CD14-positive monocyte (primary cell): Measurements from ENCODE around the gene CIB4. TPM values are rescaled to one million over a fixed set of nuclear protein-coding genes. Genes with fewer than 3 reads are reported as not detected.

ENCODE experiments used
- DNase-seq, 3 donors: peaks; one replicate each; pipeline ENCODE4 v3.0.0-alpha.2; 2011 to 2022
- H2AFZ ChIP-seq: 2 replicates; pipeline ENCODE4 v1.6.0; 2012; ENCODE audit warnings: mild to moderate bottlenecking, low read depth, low read length, inconsistent platforms; ENCODE audit not compliant: insufficient read depth, poor library complexity, severe bottlenecking
- H3K27ac ChIP-seq, 2 donors: 1 replicate in 1 of 2; 2 replicates in 1 of 2; pipeline ENCODE4 v1.5.1; 2012 to 2013; ENCODE audit warnings: low read length in 2 of 2, control low read depth in 1 of 2, inconsistent platforms in 1 of 2, low read depth in 1 of 2, mild to moderate bottlenecking in 1 of 2
- H3K27me3 ChIP-seq, 2 donors: one replicate each; pipeline versions ENCODE4 v1.6.0 to v1.6.1; 2011 to 2013; ENCODE audit warnings: low read length in 2 of 2; ENCODE audit not compliant: control insufficient read depth in 2 of 2, insufficient read depth in 2 of 2
- H3K36me3 ChIP-seq, 2 donors: replicated peaks in 1 of 2; 1 replicate in 1 of 2; 2 replicates in 1 of 2; pipeline versions ENCODE4 v1.5.1 to v1.6.1; 2012 to 2013; ENCODE audit warnings: low read length in 2 of 2, control low read depth in 1 of 2, inconsistent platforms in 1 of 2, mild to moderate bottlenecking in 1 of 2; ENCODE audit not compliant: insufficient read depth in 2 of 2, control insufficient read depth in 1 of 2
- H3K4me1 ChIP-seq, 2 donors: 1 replicate in 1 of 2; 2 replicates in 1 of 2; pipeline versions ENCODE4 v1.5.1 to v1.6.1; 2012 to 2013; ENCODE audit warnings: low read length in 2 of 2, control low read depth in 1 of 2, inconsistent platforms in 1 of 2, mild to moderate bottlenecking in 1 of 2, moderate library complexity in 1 of 2; ENCODE audit not compliant: insufficient read depth in 2 of 2, control insufficient read depth in 1 of 2
- H3K4me2 ChIP-seq: replicated peaks from 2 replicates; pipeline ENCODE3; 2012; ENCODE audit warnings: low read length, moderate library complexity, mild to moderate bottlenecking; ENCODE audit not compliant: poor library complexity, severe bottlenecking; ENCODE audit errors: extremely low read depth
- H3K4me3 ChIP-seq, 3 experiments: fragments of 200-600 bp in 1 of 3; sonication (generic) in 1 of 3; replicated peaks in 1 of 3; 1 replicate in 2 of 3; 2 replicates in 1 of 3; pipeline ENCODE4 v1.5.1; 2011 to 2013; ENCODE audit warnings: low read length in 3 of 3, mild to moderate bottlenecking in 3 of 3, control low read depth in 2 of 3, low read depth in 2 of 3, inconsistent platforms in 1 of 3, moderate library complexity in 1 of 3
- H3K79me2 ChIP-seq: 2 replicates; pipeline ENCODE4 v1.6.0; 2012; ENCODE audit warnings: mild to moderate bottlenecking, control low read depth, inconsistent platforms, low read length, moderate library complexity; ENCODE audit not compliant: insufficient read depth
- H3K9ac ChIP-seq: 2 replicates; pipeline ENCODE4 v1.6.0; 2017; ENCODE audit warnings: low read length, mild to moderate bottlenecking; ENCODE audit not compliant: insufficient read depth, poor library complexity, severe bottlenecking
- H3K9me3 ChIP-seq, 2 donors: replicated peaks in 1 of 2; 1 replicate in 1 of 2; 2 replicates in 1 of 2; pipeline versions ENCODE4 v1.5.1 to v1.6.1; 2012 to 2013; ENCODE audit warnings: low read length in 2 of 2, control low read depth in 1 of 2; ENCODE audit not compliant: control insufficient read depth in 1 of 2, insufficient read depth in 1 of 2
- H4K20me1 ChIP-seq: 2 replicates; pipeline ENCODE4 v1.6.0; 2012; ENCODE audit warnings: mild to moderate bottlenecking, low read length, control low read depth, moderate library complexity; ENCODE audit not compliant: insufficient read depth
- H3K27ac Mint-ChIP-seq, 7 donors: one replicate each; pipeline ENCODE4 v1.8.0; 2020; ENCODE audit warnings: mild to moderate bottlenecking in 7 of 7, mixed read lengths in 7 of 7, moderate library complexity in 6 of 7, inconsistent platforms in 2 of 7
- H3K27me3 Mint-ChIP-seq, 3 donors: one replicate each; pipeline ENCODE4 v1.8.0; 2021 to 2022; ENCODE audit warnings: low read depth in 3 of 3, mild to moderate bottlenecking in 3 of 3, mixed read lengths in 3 of 3, moderate library complexity in 3 of 3, inconsistent platforms in 1 of 3
- H3K36me3 Mint-ChIP-seq, 2 donors: one replicate each; pipeline ENCODE4 v1.8.0; 2020; ENCODE audit warnings: mixed read lengths in 2 of 2, inconsistent platforms in 1 of 2, mild to moderate bottlenecking in 1 of 2
- H3K4me1 Mint-ChIP-seq: one replicate; pipeline ENCODE4 v1.8.0; 2020; ENCODE audit warnings: mild to moderate bottlenecking, mixed read lengths
- H3K4me3 Mint-ChIP-seq, 2 donors: one replicate each; pipeline ENCODE4 v1.8.0; 2020; ENCODE audit warnings: mild to moderate bottlenecking in 2 of 2, mixed read lengths in 2 of 2, moderate library complexity in 1 of 2
- H3K9me3 Mint-ChIP-seq, 7 donors: one replicate each; pipeline ENCODE4 v1.8.0; 2020 to 2022; ENCODE audit warnings: mixed read lengths in 7 of 7, mild to moderate bottlenecking in 6 of 7, moderate library complexity in 6 of 7, inconsistent platforms in 2 of 7
- CTCF ChIP-seq: fragments of 200-600 bp; IDR thresholded peaks from one replicate; pipeline ENCODE4 v1.8.0; 2022; ENCODE audit warnings: antibody characterized with exemption, mild to moderate bottlenecking
- WGBS: methylation state at CpG from one replicate; pipeline ENCODE4 v1.1.5; 2013; ENCODE audit warnings: missing lambda C conversion rate; ENCODE audit not compliant: insufficient coverage; 5-methylcytosine and 5-hydroxymethylcytosine counted together
- intact Hi-C, 2 donors: fragments of 100-400 bp; cut with micrococcal nuclease; formaldehyde crosslinking; loops; one replicate each; pipeline versions ENCODE4 v1.15.0 to v1.15.1; 2023
- polyA plus RNA-seq, 3 donors: library from polyadenylated mRNA; depleted of rRNA in 1 of 3; unstranded in 2 of 3; stranded (reverse) in 1 of 3; fragments of 300-500 nt in 2 of 3; fragments of >200 nt in 1 of 3; fragmentation: Illumina TruSeq in 2 of 3; gene quantifications; 1 replicate in 2 of 3; 2 replicates in 1 of 3; pipeline ENCODE4 v1.2.3, GENCODE V29; 2012 to 2021

The CIB4 gene
- polyA plus RNA-seq, 3 donors = not detected

- H3K27ac ChIP-seq = no peak overlapping the region
- no peak for DNase-seq
- H3K79me2 ChIP-seq = no peaks in the 10 kb centered on the region
- H3K36me3 Mint-ChIP-seq = no peaks in the 10 kb centered on the region
- H3K4me3 Mint-ChIP-seq = no peak overlapping the region
- no peak overlapping the region for H3K4me2 ChIP-seq
- peaks cover 0 to 3% (median 0%) of the 10 kb centered on the region in 7 donors for H3K9me3 Mint-ChIP-seq
- H3K36me3 ChIP-seq = no peaks in the 10 kb centered on the region
- H4K20me1 ChIP-seq = no peaks in the 10 kb centered on the region
- no peaks in the 10 kb centered on the region for H3K4me1 ChIP-seq
- H3K27me3 Mint-ChIP-seq = peaks cover 23 to 42% (median 29%) of the 10 kb centered on the region in 3 donors
- H3K27me3 ChIP-seq = peaks cover 2 to 27% of the 10 kb centered on the region in 2 donors
- peaks cover 1% of the 10 kb centered on the region for H3K4me1 Mint-ChIP-seq
- 87% methylated on average over 6 of the region's 8 CpGs for WGBS
- no peak overlapping the region for H3K9ac ChIP-seq
- no peak overlapping the region for H3K27ac Mint-ChIP-seq
- no peaks in the 10 kb centered on the region for H3K9me3 ChIP-seq
- H2AFZ ChIP-seq = no peak overlapping the region
- TF ChIP-seq CTCF = no peak
- no peak overlapping the region for H3K4me3 ChIP-seq
- intact Hi-C loops = no loop called here
Observed at GRCh38 chr2:26555246-26556133, 85.7 kb downstream of the CIB4 start.

- Histone ChIP-seq H3K27ac (no peak overlapping the region), H3K9me3 (no peaks in the 10 kb centered on the region), H3K27me3 (peaks cover 0 to 3% of the 10 kb centered on the region in 2 donors), H3K79me2 (no peaks in the 10 kb centered on the region), H3K4me3 (no peak overlapping the region), H3K4me1 (no peaks in the 10 kb centered on the region), H3K36me3 (no peaks in the 10 kb centered on the region), H3K4me2 (no peak overlapping the region), H4K20me1 (no peaks in the 10 kb centered on the region), H3K9ac (no peak overlapping the region), H2AFZ (no peak overlapping the region)
- Mint-ChIP-seq H3K27ac (no peak overlapping the region), H3K27me3 (peaks cover 7 to 20% (median 9%) of the 10 kb centered on the region in 3 donors), H3K36me3 (no peaks in the 10 kb centered on the region), H3K4me3 (no peak overlapping the region), H3K4me1 (peaks cover 1% of the 10 kb centered on the region), H3K9me3 (no peaks in the 10 kb centered on the region)
- intact Hi-C loops = no loop called here
- no peak for TF ChIP-seq CTCF
- WGBS = 66% methylated on average over 4 of the region's 9 CpGs
- DNase-seq = no peak
Observed at GRCh38 chr2:26552641-26553374, 88.4 kb downstream of the CIB4 start.
